ENCODE measurements around the gene SH3PXD2A. TPM values are rescaled to one million over a fixed set of nuclear protein-coding genes. Genes with fewer than 3 reads are reported as not detected.
A peak's percentile ranks its signal among the peaks of the same experiment; 100 is the strongest.

SH3PXD2A gene
- total and polyA plus RNA-seq, 2 donors (not counting 1 experiment from before 2014, with no cell fraction given) = 3.2 to 33.5 TPM

DNA sequence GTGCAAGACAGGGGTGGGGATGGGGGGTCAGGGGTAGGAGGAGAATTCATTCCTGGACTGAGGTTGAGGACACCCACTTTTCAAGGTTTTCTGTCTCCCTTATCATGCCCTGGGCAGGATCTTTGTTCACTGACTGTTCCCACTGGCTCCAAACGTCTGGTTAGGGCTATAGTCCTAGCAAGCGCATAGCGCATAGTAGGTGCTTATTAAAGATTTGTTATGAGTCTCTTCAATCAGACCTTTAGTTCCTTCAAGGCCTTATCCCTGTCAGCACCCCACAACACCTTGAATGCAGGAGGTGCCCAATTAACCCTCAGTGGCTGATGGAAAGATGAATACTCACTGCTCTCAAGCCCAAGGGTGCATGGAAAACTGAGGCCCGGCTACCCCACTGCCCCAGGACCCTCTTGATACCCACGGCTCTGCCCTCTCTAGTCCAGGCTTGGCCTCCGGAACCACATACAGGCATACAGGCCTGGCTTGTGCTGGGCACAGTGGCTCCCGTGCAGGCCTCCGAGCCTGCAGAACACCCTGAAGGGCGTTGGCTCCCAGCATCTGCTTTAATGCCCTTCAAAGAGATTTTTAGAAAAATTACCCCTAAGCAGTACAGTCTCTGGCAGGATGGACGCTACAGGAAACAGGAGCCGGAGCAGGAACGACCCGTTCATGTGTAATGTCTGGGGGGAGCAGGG, 177.7 kb downstream of the SH3PXD2A start:
- intact Hi-C loops (cut with micrococcal nuclease) = loop anchor here (1.0 to 5.0 kb wide), 3 partner anchors 15 to 485 kb away; partner anchors contain the start of gene NT5C2
- ChIA-PET POLR2A (interaction anchor here (0.9 to 1.3 kb wide), 3 partner anchors 9 to 16 kb away, joined by 3 to 11 read pairs (median 4); no protein-coding TSS in a partner anchor), CTCF (interaction anchor here (1.0 to 2.8 kb wide), 5 partner anchors 9 to 72 kb away, joined by 3 to 16 read pairs (median 5); no protein-coding TSS in a partner anchor)
- Histone ChIP-seq H3K36me3 (replicated peaks in 1 of 2; ENCODE audit: control extremely low read depth in 1 of 2, control insufficient read depth in 1 of 2, extremely low read depth in 1 of 2, insufficient read depth in 2 of 2, low read length in 1 of 2) (no peaks in the 10 kb centered on the region), H2AFZ (ENCODE audit: insufficient read depth, low read depth, low read length, poor library complexity, severe bottlenecking) (peak overlapping the region; percentile 37), H3K4me2 (replicated peaks; ENCODE audit: low read depth, low read length, poor library complexity, severe bottlenecking) (peak overlapping the region; percentile 81), H3K79me2 (ENCODE audit: control insufficient read depth, insufficient read depth, low read length) (peaks cover 9% of the 10 kb centered on the region), H3K27me3 (replicated peaks in 1 of 4; ENCODE audit: control extremely low read depth in 1 of 4, control insufficient read depth in 3 of 4, insufficient read depth in 4 of 4, low read length in 3 of 4) (no peaks in the 10 kb centered on the region), H3K27ac (ENCODE audit: low read length in 2 of 2) (peak overlapping the region; percentile 74 to 80), H3K9ac (ENCODE audit: low read length) (peak overlapping the region; percentile 61), H3K9me3 (ENCODE audit: control extremely low read depth in 1 of 3, control insufficient read depth in 2 of 3, insufficient read depth in 1 of 3, low read length in 2 of 3) (no peaks in the 10 kb centered on the region), H4K20me1 (ENCODE audit: control insufficient read depth, insufficient read depth, low read length, poor library complexity, severe bottlenecking) (no peaks in the 10 kb centered on the region), H3K4me3 (ENCODE audit: control extremely low read depth in 1 of 5, extremely low read depth in 1 of 5, insufficient read depth in 1 of 5, low read depth in 2 of 5, low read length in 4 of 5) (peak overlapping the region in 4 of 5 experiments; percentile 21 to 57 (median 42)), H3K4me1 (ENCODE audit: control insufficient read depth in 2 of 2, insufficient read depth in 2 of 2, low read length in 2 of 2) (peaks cover 30 to 31% of the 10 kb centered on the region in 2 donors)
- 65% methylated on average over 9 of the region's 13 CpGs for WGBS (ENCODE audit: insufficient coverage)
- DNase-seq (no peak), ATAC-seq (ENCODE audit: low read depth) (peak; percentile 18)
- Mint-ChIP-seq H3K4me3 (peak overlapping the region; percentile 90), H3K4me1 (peaks cover 33% of the 10 kb centered on the region), H3K27me3 (no peaks in the 10 kb centered on the region), H3K9me3 (ENCODE audit: insufficient read depth) (no peaks in the 10 kb centered on the region), H3K27ac (peak overlapping the region; percentile 94)
- no peak for TF ChIP-seq CTCF (IDR thresholded peaks at IDR 0.05)
- TF ChIP-seq EZH2 (IDR thresholded peaks at IDR 0.05; ENCODE audit: borderline replicate concordance, insufficient read depth, low read depth, low read length, poor library complexity, severe bottlenecking) = no peak

DNA sequence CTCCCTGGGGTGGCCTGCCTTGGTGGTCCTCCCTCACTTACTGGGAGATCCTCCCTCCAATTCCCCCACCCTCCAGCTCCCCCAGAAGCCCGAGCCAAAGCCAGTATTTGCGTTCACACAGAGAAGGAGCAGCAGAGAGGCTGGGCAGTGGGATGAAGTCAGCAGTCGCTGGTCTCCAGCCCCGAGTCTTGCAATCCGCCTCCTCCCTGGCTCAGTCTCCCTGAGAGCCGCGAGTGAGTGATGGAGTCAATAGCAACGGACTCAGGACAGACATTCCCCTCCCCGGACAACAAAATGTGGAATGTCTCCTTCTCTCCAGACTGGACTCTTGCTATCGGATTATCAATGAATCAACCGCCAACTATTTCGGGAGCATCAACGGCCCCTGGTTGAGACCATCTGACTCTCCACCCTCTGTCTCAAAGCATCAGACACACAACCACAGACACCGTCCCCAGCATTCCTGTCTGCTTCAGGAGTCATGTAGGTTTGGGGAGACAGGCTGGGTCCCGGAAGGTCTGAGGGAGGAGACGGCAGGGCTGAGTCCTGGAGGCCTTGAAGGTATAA, 178.4 kb downstream of the SH3PXD2A start:
- H3K27ac Mint-ChIP-seq = peak overlapping the region; percentile 94
- no peak for TF ChIP-seq EZH2 (IDR thresholded peaks at IDR 0.05; ENCODE audit: borderline replicate concordance, insufficient read depth, low read depth, low read length, poor library complexity, severe bottlenecking)
- no peak for TF ChIP-seq CTCF (IDR thresholded peaks at IDR 0.05)
- Histone ChIP-seq H3K4me3 (ENCODE audit: control extremely low read depth in 1 of 5, extremely low read depth in 1 of 5, insufficient read depth in 1 of 5, low read depth in 2 of 5, low read length in 4 of 5) (no peak overlapping the region), H3K9ac (ENCODE audit: low read length) (no peak overlapping the region), H3K9me3 (ENCODE audit: control extremely low read depth in 1 of 3, control insufficient read depth in 2 of 3, insufficient read depth in 1 of 3, low read length in 2 of 3) (no peaks in the 10 kb centered on the region), H3K27ac (ENCODE audit: low read length in 2 of 2) (peak overlapping the region in 1 of 2 donors; percentile 80), H3K4me2 (replicated peaks; ENCODE audit: low read depth, low read length, poor library complexity, severe bottlenecking) (no peak overlapping the region), H3K36me3 (replicated peaks in 1 of 2; ENCODE audit: control extremely low read depth in 1 of 2, control insufficient read depth in 1 of 2, extremely low read depth in 1 of 2, insufficient read depth in 2 of 2, low read length in 1 of 2) (no peaks in the 10 kb centered on the region), H4K20me1 (ENCODE audit: control insufficient read depth, insufficient read depth, low read length, poor library complexity, severe bottlenecking) (no peaks in the 10 kb centered on the region), H3K79me2 (ENCODE audit: control insufficient read depth, insufficient read depth, low read length) (peaks cover 2% of the 10 kb centered on the region), H3K4me1 (ENCODE audit: control insufficient read depth in 2 of 2, insufficient read depth in 2 of 2, low read length in 2 of 2) (peaks cover 30 to 31% of the 10 kb centered on the region in 2 donors), H2AFZ (ENCODE audit: insufficient read depth, low read depth, low read length, poor library complexity, severe bottlenecking) (no peak overlapping the region), H3K27me3 (replicated peaks in 1 of 4; ENCODE audit: control extremely low read depth in 1 of 4, control insufficient read depth in 3 of 4, insufficient read depth in 4 of 4, low read length in 3 of 4) (no peaks in the 10 kb centered on the region)
- CTCF ChIA-PET = no interaction called here
- H3K4me3 Mint-ChIP-seq = no peak overlapping the region
- intact Hi-C loops (cut with micrococcal nuclease) = loop anchor here (5.0 kb wide), 1 partner anchor 485 kb away; the partner anchor contains the start of gene NT5C2
- POLR2A ChIA-PET = no interaction called here
- 98% methylated on average over 16 of the region's 16 CpGs for WGBS (ENCODE audit: insufficient coverage)
- no peaks in the 10 kb centered on the region for H3K9me3 Mint-ChIP-seq (ENCODE audit: insufficient read depth)
- peaks cover 33% of the 10 kb centered on the region for H3K4me1 Mint-ChIP-seq
- peak; percentile 18 for DNase-seq
- H3K27me3 Mint-ChIP-seq = no peaks in the 10 kb centered on the region
- no peak for ATAC-seq (ENCODE audit: low read depth)
